HG03097 (cell line): Measurements from ENCODE around the gene CTIF.

Experiments used
- ATAC-seq: cut with Tn5 transposase; IDR thresholded peaks from one replicate; pipeline ENCODE4 v1.9.1; 2021; ENCODE audit not compliant: unreplicated experiment, low FRiP score

The CTIF gene

GRCh38 chr18:48794251-48794970 lies 255.6 kb downstream of the CTIF start:
- ATAC-seq = no peak

DNA sequence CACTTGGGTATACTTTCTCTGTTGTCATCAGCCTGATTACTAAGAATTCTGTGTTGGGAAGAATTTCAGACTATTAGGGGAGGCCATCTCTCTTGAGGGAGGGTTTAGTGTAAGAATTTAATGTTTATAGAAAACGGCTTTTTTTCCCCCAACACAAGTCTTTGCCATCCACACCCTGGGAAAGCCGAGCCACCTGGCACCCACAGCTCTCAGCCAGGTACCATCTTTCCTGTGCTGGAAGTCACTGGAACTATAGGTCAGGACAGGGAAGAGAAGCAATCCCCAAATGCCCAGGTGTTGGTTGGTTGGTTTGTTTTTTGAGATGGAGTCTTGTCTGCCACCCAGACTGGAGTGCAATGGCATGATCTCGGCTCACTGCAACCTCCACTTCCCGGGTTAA lies 256.9 kb downstream of the CTIF start:
- no peak for ATAC-seq

- ATAC-seq = no peak
Observed at GRCh38 chr18:48796491-48797205, 257.8 kb downstream of the CTIF start.

- no peak for ATAC-seq
Observed at GRCh38 chr18:48797841-48798255, 259.0 kb downstream of the CTIF start.

DNA sequence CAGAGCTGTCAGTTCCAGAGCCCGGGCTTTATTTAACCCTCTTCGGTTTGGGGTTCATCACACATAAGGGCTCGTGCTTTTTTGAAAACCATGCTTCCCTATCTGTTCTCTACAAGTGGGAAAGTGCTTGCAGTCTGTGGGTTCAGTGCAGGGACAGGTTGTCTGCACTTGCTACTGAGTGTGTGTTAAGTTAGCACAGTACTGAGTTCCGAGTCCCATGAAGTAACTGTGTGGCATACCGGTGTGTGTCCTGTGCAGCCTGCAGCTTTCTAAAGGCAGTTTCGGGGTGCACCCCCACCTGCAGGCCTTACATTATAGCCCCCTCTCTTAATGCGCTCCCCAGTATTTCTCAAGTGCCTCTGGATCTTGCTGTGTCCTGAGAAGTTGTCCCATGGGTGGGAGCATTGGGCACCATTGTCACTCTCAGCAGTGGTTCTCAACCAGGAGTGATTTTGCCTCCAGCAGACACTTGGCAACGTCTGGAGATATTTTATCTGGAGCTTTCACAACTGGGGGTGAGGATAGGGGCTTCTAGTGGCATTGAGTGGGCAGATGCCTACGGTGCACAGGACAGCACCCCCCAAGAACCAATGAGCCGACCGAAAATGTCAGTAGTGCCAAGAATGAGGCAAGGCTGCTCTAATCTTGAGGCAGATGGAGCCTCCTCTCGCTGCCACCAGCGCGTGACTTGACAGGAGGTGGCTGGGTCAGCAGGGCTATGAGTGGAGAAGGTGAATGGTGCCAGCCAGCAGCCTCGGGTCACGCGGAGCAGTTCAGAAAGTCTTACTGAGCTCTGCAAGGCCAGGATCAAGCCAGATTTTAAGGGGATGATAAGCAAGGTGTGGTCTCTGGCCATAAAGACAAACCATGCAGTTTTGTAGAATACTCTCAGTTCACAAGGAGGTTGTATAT lies 259.8 kb downstream of the CTIF start:
- no peak for ATAC-seq

- no peak for ATAC-seq
Observed at GRCh38 chr18:48799724-48800315, 261.0 kb downstream of the CTIF start.

GRCh38 chr18:48800466-48800865 lies 261.6 kb downstream of the CTIF start:
- ATAC-seq = no peak

DNA sequence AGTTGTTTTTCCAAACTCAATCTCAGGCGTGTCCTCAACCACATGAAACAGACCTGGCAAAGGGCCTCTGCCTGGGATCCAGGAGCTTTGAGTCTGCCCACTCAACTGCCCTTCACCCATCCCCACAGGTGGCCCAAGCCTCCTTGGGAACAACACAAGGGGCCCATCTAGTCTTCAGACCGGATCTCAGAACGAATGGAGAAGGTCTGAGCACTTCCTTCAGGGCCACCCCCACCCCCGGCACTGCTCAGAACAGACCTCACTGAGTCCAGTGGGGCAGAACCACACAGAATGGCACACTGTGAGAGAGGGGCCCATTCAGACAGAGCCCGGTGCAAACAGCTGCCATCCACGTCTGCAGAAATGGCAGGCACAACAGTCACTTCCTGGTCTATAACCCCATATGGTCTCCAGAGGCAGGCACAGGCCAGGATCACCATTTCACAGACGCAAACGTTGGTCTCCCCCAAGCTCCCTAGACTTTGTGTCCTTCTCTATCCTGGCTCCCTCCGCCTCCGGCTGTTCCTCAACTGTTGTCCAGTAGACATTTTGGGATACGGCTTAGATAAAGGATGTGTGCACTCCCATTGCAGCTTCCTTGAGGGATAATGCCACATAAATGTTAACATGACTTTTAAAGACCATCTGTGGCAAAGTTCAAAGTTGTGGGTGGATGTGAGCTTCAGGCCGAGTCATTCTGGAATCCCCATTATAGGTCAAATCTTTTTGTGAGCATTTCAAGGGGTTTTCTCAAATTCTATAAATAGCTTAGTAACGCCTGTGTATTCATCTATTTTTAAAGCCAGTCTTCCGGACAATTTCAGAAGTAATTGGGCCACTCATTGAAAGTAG lies 262.3 kb downstream of the CTIF start:
- ATAC-seq = no peak

DNA sequence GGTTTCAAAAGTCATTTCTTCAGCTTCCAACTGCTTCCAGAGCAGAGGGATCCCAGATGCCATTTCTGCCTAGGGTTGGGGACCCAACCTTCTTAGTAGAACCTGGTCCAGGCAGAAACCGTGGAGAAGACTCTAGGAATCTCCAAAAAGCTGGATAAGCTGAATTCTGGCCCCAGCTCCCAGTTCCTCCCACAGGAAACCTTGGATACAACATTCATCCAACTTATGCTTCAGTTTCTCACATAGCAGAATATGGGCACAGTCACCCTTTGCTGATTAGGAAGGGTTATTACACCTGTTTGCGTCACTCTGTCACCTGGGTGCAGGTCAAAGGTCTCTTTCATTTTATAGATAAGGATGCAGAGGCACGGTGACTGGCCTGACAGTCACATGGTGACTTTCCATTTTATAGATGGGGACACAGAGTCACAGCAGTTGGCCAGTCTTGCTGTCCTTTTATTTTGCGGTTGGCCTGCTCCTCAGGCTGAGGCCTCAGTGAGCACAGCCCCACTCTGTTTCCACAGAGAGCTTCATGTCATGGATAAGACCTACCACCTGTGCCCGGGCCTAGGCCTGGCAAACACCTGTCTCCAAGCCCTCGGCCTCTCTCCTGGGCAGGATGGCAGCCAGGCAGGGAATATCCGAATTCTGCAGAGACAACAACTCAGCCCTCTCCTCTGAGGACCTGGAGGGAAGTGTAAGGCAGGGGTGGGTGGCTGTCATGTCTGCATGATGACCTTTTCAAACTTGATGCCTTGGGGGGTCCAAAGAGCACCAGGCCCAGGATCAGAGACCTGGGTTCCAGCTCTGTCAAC lies 263.1 kb downstream of the CTIF start:
- no peak for ATAC-seq

DNA sequence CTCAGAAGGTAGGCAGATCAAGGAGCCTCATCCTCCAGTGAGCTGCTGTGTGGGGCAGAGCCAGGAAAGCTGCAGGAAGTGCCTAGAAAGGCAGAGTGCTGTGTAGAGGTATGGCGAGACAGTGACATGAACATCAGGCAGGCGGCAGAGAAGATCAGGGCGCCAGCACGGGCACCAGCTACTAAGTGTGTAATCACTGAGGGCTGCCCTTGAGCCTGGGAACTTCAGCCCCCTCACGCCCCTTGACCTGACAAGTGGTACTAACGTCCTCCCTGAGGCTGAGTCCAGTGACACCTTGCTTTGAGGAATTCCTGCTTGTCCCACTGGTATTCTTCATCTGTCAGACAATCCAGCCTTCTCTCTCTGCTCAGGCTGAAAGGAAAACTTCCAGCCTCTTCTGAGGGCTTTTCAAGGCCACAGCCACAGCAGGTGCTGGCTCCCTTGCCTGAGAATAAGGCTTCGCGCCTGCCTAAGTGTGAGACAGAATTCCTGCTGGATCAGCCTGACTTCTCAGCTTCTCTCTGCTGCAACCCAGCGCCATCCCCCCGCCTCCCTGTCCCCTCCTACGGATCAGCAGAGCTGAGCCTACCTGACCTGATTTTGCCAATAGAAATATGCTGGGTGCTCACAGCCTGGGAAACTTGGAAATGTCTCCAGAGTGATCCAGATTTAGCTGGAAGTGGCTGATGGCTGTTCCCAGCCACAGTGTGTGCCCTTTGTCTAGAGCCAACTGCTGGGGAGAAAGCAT lies 263.9 kb downstream of the CTIF start:
- ATAC-seq = no peak

DNA sequence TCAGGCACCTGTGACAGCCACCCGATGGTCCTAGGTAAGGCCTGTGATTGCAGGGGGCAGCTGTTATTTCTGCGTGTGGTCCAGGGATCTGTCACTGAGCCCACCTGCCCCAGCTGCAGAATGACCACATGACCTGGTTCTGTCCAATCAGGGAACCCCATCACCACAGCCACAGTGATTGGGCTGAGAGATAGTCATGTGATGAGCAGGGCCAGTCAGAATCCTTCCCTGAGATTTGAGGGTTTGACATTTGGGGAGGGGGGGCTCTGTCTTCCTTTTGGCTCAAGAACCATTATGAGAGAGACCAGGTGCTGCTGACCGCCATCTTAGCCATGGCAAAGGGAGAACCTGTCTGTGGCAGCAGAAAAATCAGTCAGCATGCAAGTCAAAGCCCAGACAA lies 264.7 kb downstream of the CTIF start:
- no peak for ATAC-seq

GRCh38 chr18:48803951-48804855 lies 265.4 kb downstream of the CTIF start:
- ATAC-seq = no peak

- ATAC-seq = no peak
Observed at GRCh38 chr18:48804856-48805610, 266.2 kb downstream of the CTIF start.

- ATAC-seq = no peak
Observed at GRCh38 chr18:48805826-48806535, 267.1 kb downstream of the CTIF start.

DNA sequence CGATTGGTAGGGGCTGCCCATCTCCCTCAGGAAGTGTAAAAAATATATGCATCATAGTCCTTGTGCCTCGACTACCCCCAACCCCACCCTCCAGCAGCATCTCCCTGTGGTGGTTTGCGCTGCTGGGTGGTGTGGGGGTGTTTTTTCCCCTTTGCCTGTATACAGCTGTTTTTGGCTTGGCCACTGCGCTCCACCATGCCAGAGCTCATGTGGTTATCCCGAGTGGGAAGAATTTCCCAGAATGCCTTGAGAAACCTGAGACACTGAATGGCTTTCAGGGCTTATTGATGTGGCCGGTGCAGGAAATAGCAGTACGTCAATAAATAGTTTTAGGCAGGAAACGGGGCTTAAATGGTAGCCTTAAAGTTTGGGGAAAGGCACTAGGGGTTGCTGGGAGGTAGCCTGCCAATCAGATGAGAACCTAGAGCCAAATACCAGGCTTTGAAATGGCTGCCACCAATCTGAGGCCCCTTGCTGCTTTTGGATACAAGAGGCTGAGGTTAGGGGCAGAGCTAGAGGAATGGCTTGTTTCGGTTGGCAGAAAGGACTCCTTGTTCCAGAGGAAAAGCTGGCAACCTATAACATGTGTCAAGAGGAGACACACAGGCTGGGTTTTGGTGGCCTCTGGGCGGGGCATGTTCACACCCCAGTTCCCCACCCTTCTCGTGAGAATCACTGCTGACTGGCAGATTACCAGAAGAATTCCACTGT lies 267.9 kb downstream of the CTIF start:
- ATAC-seq = no peak
